ENCODE results near the gene KIF26B.

Gene KIF26B

DNA sequence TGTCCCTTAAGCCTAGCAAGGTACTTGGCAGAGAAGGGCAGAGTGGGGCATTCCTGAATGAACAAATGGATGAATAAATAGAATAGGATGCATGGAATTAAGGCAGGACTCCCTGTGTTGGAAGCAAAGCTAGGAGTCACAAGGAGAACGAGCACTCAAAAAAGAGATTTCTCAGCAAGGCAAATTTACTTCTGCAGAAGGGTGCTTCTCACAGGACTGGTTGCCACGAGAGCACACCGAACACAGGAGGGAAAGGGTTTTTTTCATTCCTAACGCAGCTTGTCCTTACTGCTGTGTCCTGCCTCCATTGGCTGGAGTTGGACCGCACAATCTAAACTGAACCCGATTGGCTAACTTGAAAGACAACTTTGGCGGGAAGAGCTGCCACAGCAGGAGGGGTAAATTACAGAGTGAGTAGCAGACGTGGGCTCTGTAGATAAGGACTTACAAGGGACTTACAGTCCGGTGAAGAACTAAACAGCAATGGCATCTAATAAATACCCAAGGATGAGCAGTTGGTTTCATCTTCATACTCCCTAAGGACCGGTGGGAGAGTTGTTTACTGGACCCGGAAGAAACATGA lies 52.4 kb downstream of the KIF26B start:
- no peak for DNase-seq (ENCODE audit: low read depth)
- TF ChIP-seq MYC (IDR thresholded peaks at IDR 0.05; ENCODE audit: low read depth, low read length) (no peak), POLR2A (IDR thresholded peaks at IDR 0.05; ENCODE audit: extremely low read depth, insufficient read length) (no peak), MAX (IDR thresholded peaks at IDR 0.05; ENCODE audit: low read depth, low read length) (no peak)
- TF ChIP-seq, protein P1, sequence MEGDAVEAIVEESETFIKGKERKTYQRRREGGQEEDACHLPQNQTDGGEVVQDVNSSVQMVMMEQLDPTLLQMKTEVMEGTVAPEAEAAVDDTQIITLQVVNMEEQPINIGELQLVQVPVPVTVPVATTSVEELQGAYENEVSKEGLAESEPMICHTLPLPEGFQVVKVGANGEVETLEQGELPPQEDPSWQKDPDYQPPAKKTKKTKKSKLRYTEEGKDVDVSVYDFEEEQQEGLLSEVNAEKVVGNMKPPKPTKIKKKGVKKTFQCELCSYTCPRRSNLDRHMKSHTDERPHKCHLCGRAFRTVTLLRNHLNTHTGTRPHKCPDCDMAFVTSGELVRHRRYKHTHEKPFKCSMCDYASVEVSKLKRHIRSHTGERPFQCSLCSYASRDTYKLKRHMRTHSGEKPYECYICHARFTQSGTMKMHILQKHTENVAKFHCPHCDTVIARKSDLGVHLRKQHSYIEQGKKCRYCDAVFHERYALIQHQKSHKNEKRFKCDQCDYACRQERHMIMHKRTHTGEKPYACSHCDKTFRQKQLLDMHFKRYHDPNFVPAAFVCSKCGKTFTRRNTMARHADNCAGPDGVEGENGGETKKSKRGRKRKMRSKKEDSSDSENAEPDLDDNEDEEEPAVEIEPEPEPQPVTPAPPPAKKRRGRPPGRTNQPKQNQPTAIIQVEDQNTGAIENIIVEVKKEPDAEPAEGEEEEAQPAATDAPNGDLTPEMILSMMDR (IDR thresholded peaks at IDR 0.05; ENCODE audit: low read depth, low read length): no peak

GRCh38 chr1:245207801-245208200 lies 53.0 kb downstream of the KIF26B start:
- no peak for DNase-seq (ENCODE audit: low read depth)
- no peak for TF ChIP-seq MYC (IDR thresholded peaks at IDR 0.05; ENCODE audit: low read depth, low read length)
- TF ChIP-seq POLR2A (IDR thresholded peaks at IDR 0.05; ENCODE audit: extremely low read depth, insufficient read length): no peak
- TF ChIP-seq, protein P1 (IDR thresholded peaks at IDR 0.05; ENCODE audit: low read depth, low read length): no peak
- TF ChIP-seq MAX (IDR thresholded peaks at IDR 0.05; ENCODE audit: low read depth, low read length): no peak

More for the DNA sequence above, 52.4 kb downstream of the KIF26B start:
- H3K4me3 ChIP-seq (ENCODE audit: low read depth, low read length): no peak overlapping the region

DNA sequence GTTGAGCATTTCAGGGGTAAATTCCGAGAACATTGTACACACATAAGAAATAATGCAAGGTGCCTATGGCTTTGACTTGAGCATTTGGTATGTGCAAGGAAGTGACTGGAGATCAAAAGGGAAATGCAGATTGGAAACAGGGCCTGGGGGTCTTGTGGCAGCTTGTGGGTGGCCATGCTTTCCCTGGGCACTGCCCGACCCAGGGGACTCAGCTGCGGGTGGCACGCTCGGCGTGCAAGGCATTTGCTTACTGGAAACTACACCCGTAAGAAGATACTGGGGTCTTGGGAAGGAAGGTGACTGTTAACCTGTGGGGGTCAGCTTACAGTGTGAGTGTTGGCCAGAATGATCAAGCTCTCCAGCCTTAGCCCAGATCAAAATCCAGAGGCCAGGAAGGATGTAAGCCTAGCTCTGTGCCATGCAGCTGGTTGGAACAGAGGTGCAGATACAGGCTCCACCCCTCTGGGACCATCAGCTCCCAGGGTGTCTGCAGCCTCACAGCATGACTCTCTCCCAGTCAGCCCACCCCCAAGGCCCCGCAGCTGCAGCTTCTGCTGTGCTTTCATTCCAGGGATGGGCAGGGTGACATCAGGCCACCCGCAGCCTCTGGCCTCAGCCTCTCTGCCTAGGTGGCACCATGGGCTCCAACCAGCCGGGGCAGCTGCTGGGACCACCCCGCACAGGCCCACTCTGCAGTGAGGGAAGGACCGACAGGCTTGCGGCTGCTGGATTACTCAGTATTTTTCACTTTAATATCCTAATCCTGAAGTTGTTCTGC lies 55.1 kb downstream of the KIF26B start:
- TF ChIP-seq, protein P1 (IDR thresholded peaks at IDR 0.05; ENCODE audit: low read depth, low read length): no peak
- no peak for TF ChIP-seq POLR2A (IDR thresholded peaks at IDR 0.05; ENCODE audit: extremely low read depth, insufficient read length)
- no peak overlapping the region for H3K4me3 ChIP-seq (ENCODE audit: low read depth, low read length)
- DNase-seq (ENCODE audit: low read depth): no peak

More at GRCh38 chr1:245207801-245208200, 53.0 kb downstream of the KIF26B start:
- H3K4me3 ChIP-seq (ENCODE audit: low read depth, low read length): no peak overlapping the region

DNA sequence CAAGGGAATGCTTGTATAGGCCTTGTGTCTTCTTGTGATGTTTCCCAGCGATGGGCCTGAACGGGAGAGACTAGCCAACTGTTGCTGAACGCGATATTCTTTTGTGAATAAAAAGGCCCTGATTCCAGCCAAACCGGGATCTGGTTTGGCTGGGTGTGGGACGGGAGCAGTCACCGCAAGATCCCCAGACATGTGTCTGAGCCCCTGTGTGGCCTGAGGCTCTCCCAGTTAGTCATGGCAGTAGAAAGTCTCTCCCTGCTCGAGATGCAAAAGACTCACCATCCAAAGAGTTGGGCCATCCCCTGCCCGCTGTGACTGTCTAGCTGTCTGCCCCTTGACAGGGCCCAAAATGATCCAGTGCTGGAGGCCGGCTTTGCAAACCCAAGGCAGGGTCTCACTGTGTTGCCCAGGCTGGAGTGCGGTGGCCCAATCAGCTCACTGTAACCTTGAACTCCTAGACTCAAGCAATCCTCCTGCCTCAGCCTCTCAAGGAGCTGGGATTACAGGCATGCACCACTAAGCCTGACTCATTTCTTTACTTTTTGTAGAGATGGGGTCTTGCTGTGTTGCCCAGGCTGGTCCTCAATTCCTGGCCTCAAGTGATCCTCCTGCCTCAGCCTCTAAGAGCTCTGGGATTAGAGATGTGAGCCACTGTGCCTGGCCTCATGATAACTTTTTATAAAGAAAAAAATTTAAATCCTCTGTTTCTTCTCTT lies 56.4 kb downstream of the KIF26B start:
- no peak for TF ChIP-seq MYC (IDR thresholded peaks at IDR 0.05; ENCODE audit: low read depth, low read length)
- TF ChIP-seq POLR2A (IDR thresholded peaks at IDR 0.05; ENCODE audit: extremely low read depth, insufficient read length): no peak
- no peak overlapping the region for H3K4me3 ChIP-seq (ENCODE audit: low read depth, low read length)
- DNase-seq (ENCODE audit: low read depth): no peak

DNA sequence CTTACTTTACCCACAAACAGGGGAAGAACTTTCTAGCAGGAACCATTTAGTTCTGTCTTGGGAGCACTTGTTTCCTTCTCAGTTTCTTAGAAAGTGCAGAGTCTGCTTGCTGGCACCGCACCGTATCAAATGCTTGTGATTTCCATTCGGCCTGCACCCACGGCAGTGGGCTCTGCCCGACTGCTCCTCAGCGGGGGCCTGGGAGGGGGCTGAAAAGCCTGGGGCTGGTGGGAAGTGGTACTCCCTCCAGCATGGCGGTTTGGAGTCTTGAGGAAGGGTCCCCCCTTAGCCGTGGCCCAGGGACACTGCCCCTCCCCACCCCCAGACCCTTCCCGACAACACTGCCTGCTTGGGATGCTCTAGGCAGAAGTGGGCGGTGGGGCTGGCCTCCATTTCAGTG lies 57.0 kb downstream of the KIF26B start:
- no peak for TF ChIP-seq MYC (IDR thresholded peaks at IDR 0.05; ENCODE audit: low read depth, low read length)
- TF ChIP-seq, protein P1 (IDR thresholded peaks at IDR 0.05; ENCODE audit: low read depth, low read length): no peak
- no peak overlapping the region for H3K4me3 ChIP-seq (ENCODE audit: low read depth, low read length)
- no peak for DNase-seq (ENCODE audit: low read depth)

DNA sequence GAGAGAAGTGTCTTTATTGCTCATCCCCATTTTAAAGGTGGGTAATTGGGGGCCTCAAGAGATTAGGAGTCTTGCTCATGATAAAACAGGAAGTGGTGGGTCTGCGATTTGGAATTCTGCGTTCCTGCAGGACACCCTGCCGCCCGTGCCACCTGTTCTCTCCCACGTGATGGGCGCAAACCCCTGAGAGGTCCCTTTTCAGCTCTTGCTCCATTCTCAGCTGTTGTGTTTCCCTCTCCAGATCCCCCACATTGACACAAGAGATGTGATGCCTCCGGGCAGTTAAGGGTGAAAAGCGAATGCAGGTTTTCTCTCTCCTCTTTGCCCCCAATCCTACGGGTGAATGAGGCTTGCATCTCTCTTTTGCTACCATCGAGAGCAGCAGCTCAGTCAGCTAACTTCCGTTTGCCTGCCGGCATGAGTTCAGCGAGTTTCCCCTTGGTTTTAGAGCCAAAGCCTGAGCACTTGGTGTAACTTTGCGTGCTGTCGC lies 57.5 kb downstream of the KIF26B start:
- no peak for DNase-seq (ENCODE audit: low read depth)
- no peak overlapping the region for H3K4me3 ChIP-seq (ENCODE audit: low read depth, low read length)
- TF ChIP-seq MYC (IDR thresholded peaks at IDR 0.05; ENCODE audit: low read depth, low read length) (no peak), MAX (IDR thresholded peaks at IDR 0.05; ENCODE audit: low read depth, low read length) (no peak), POLR2A (IDR thresholded peaks at IDR 0.05; ENCODE audit: extremely low read depth, insufficient read length) (no peak)

All from NB4 (cell line).